Keratinocyte (primary cell): ENCODE results near the gene C20orf173.

Experiments used
- EZH2 ChIP-seq: IDR thresholded peaks from one replicate; pipeline ENCODE4 v1.6.1; 2012; ENCODE audit warnings: inconsistent platforms, mild to moderate bottlenecking, low read length, moderate library complexity
- TF ChIP-seq, protein P1 (sequence below), 3 experiments: IDR thresholded peaks in 1 of 3; conservative IDR thresholded peaks in 1 of 3; optimal IDR thresholded peaks in 1 of 3; 2 replicates in 2 of 3; 3 replicates in 1 of 3; pipeline versions ENCODE3 to v1.5.1; 2011; ENCODE audit warnings: low read length in 3 of 3, mild to moderate bottlenecking in 3 of 3, moderate library complexity in 2 of 3, control low read depth in 1 of 3, inconsistent platforms in 1 of 3; ENCODE audit not compliant: insufficient read depth in 2 of 3; ENCODE audit errors: extremely low read depth in 1 of 3

DNA sequence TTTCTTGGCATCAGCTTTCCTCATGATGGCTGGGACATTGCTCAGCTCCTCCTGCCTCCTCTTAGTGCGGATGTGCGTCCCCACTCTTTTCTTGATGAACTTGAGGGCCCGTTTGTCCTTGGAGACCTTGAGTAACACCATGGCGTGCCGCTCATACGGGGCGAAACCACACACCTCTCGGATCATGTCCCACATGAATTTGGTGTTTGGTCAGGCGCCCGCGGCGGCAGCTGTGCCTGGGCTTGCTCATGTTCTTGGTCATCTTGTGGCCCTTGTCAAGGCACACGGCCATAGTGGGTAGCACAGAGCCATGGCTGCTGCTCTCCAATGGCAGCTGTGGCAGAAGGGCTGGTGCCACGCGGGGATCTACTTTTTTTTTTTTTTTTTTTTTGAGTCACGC, 15.0 kb upstream of the C20orf173 start:
- TF ChIP-seq, protein P1, sequence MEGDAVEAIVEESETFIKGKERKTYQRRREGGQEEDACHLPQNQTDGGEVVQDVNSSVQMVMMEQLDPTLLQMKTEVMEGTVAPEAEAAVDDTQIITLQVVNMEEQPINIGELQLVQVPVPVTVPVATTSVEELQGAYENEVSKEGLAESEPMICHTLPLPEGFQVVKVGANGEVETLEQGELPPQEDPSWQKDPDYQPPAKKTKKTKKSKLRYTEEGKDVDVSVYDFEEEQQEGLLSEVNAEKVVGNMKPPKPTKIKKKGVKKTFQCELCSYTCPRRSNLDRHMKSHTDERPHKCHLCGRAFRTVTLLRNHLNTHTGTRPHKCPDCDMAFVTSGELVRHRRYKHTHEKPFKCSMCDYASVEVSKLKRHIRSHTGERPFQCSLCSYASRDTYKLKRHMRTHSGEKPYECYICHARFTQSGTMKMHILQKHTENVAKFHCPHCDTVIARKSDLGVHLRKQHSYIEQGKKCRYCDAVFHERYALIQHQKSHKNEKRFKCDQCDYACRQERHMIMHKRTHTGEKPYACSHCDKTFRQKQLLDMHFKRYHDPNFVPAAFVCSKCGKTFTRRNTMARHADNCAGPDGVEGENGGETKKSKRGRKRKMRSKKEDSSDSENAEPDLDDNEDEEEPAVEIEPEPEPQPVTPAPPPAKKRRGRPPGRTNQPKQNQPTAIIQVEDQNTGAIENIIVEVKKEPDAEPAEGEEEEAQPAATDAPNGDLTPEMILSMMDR (optimal IDR thresholded peaks at IDR 0.05 in 1 of 3, IDR thresholded peaks at IDR 0.05 in 1 of 3, conservative IDR thresholded peaks at IDR 0.05 in 1 of 3; ENCODE audit: extremely low read depth in 1 of 3, insufficient read depth in 2 of 3, low read length in 3 of 3), result no peak
- TF ChIP-seq EZH2, result no peak
